HepG2 (cell line): ENCODE measurements around the gene PCOLCE2.

Experiments
- CEBPB ChIP-seq: IDR thresholded peaks from 2 replicates; pipeline ENCODE4 v1.6.1; 2011; ENCODE audit warnings: low read depth, low read length, improper control_type of control experiment, borderline replicate concordance
- CTCF ChIP-seq: sonication (generic); formaldehyde crosslinking; IDR thresholded peaks from 2 replicates; pipeline ENCODE4 v1.5.0; 2020; ENCODE audit warnings: mild to moderate bottlenecking, missing genetic modification reagents, moderate library complexity
- EHMT2 ChIP-seq: fragments of 200-600 bp; sonication (generic); IDR thresholded peaks from 2 replicates; pipeline ENCODE4 v1.7.0; 2017; ENCODE audit warnings: antibody characterized with exemption, low read depth, low read length, borderline replicate concordance
- ZNF335 ChIP-seq: sonication (generic); formaldehyde crosslinking; IDR thresholded peaks from 2 replicates; pipeline ENCODE4 v1.4.0; 2020; ENCODE audit warnings: missing genetic modification reagents
- ZNF407 ChIP-seq: sonication (generic); formaldehyde crosslinking; IDR thresholded peaks from one replicate; pipeline ENCODE4 v1.5.1; 2020; ENCODE audit warnings: mild to moderate bottlenecking, missing genetic modification reagents; ENCODE audit errors: not compliant biosample characterization
- ZNF446 ChIP-seq: sonication (generic); formaldehyde crosslinking; IDR thresholded peaks from 2 replicates; pipeline ENCODE4 v1.5.0; 2020; ENCODE audit warnings: mild to moderate bottlenecking, missing genetic modification reagents
- ZNF510 ChIP-seq: sonication (generic); formaldehyde crosslinking; IDR thresholded peaks from 2 replicates; pipeline ENCODE4 v1.4.0; 2020; ENCODE audit warnings: low read depth, mild to moderate bottlenecking, missing genetic modification reagents
- ZNF574 ChIP-seq: sonication (generic); formaldehyde crosslinking; IDR thresholded peaks from 2 replicates; pipeline ENCODE4 v1.4.0; 2020; ENCODE audit warnings: missing genetic modification reagents
- ZNF772 ChIP-seq: sonication (generic); formaldehyde crosslinking; IDR thresholded peaks from 2 replicates; pipeline ENCODE4 v1.5.0; 2020; ENCODE audit warnings: mild to moderate bottlenecking, missing genetic modification reagents

- TF ChIP-seq EHMT2: no peak
- no peak for TF ChIP-seq CEBPB
- no peak for TF ChIP-seq ZNF510
- TF ChIP-seq ZNF574 (CRISPR knock-in tag): no peak
- TF ChIP-seq CTCF (CRISPR knock-in tag): no peak
- TF ChIP-seq ZNF407 (CRISPR knock-in tag): no peak
- no peak for TF ChIP-seq ZNF335 (CRISPR knock-in tag)
- no peak for TF ChIP-seq ZNF446 (CRISPR knock-in tag)
- TF ChIP-seq ZNF772 (CRISPR knock-in tag): no peak
Measured at GRCh38 chr3:142858043-142858442, 30.8 kb downstream of the PCOLCE2 start.
